ENCODE data around the gene ACE. TPM values are rescaled to one million over a fixed set of nuclear protein-coding genes. Genes with fewer than 3 reads are reported as not detected.

The ACE gene
- total RNA-seq, 1 donor: 1.7 TPM

DNA sequence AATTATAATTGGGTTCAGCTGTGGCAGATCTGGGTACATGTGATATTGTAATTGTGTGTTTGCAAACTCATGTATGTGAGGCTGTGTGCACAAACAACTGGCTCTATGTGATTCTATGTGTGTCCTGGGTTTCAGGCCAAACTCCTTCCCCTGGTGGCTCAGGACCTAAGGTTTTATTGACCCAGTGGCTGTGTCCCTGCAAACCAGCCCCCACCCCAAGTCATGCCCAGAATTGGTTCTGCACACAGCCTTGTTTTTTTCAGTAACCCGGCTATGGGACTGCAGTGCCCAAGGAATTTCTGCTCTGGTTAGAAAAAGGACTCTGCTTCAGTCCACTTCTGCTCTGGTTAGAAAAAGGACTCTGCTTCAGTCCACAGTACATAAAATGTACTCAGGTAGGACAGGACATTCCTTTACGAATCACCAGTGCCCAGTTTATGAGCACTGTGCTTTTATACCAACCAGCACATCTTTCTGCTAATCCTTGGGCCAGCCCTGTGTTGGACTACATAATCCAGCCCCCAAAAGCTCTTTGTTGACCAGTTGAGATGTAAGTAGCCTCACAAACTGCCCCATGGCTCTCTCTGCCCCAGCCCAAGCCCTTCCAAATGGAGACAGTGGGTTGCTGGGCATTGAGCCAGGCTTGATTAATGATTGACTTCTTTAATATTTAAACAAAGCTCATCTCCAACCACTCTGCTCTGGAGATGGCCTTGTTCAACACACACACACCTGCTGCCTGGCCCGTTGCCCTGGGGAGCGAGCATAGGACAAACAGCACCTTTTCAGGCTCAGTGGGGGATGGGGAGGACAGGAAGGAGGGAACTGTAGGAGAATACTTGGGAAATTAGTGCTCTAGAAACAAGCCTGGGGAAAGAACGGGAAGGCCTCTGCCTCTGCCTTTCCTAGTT, 43.4 kb downstream of the ACE start:
- DNase-seq (ENCODE audit: low read depth): no peak
- no peak overlapping the region for H3K4me3 ChIP-seq (ENCODE audit: low read depth, low read length)
- no peak for TF ChIP-seq CTCF (IDR thresholded peaks at IDR 0.05; ENCODE audit: insufficient read depth, low read depth, low read length)

DNA sequence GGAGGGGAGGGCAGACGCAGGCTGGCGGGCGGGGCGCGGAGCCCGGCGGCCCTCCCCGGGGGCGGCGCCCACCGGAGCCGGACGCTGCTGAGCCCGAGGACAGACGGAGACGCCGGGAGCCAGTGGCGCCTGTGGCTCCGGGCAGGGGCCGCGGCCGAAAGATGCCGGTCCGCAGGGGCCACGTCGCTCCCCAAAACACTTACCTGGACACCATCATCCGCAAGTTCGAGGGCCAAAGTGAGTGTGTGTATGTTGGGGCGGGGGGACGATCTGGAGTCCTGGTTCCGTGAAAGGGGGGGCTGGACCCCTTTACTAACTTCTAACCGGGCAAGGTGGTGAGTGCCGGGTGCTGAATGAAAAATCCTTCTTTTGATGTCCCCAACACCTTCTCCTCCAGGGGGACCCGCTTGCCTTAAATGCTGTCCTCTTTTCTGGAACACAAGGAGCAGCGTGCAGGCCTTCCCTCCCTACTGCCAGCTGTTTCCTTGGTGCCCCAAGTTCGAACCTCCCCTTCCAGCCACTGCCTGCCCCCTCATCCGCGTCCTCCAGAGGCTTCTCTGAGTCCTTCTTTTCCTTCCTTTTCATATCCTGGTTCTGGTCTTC, 46.5 kb downstream of the ACE start, which contains the start of gene KCNH6:
TSS of gene KCNH6 (plus strand) at position 106 of the 603 bp plus-strand sequence. CDS start at position 162, 56 bp downstream.
- DNase-seq (ENCODE audit: low read depth): no peak
- H3K4me3 ChIP-seq (ENCODE audit: low read depth, low read length): peak within 1 kb of the TSS; percentile 15
- no peak for TF ChIP-seq CTCF (IDR thresholded peaks at IDR 0.05; ENCODE audit: insufficient read depth, low read depth, low read length)

GRCh38 chr17:63524051-63524450, 47.2 kb downstream of the ACE start:
- H3K4me3 ChIP-seq (ENCODE audit: low read depth, low read length): no peak overlapping the region
- DNase-seq (ENCODE audit: low read depth): no peak
- TF ChIP-seq CTCF (IDR thresholded peaks at IDR 0.05; ENCODE audit: insufficient read depth, low read depth, low read length): no peak

DNA sequence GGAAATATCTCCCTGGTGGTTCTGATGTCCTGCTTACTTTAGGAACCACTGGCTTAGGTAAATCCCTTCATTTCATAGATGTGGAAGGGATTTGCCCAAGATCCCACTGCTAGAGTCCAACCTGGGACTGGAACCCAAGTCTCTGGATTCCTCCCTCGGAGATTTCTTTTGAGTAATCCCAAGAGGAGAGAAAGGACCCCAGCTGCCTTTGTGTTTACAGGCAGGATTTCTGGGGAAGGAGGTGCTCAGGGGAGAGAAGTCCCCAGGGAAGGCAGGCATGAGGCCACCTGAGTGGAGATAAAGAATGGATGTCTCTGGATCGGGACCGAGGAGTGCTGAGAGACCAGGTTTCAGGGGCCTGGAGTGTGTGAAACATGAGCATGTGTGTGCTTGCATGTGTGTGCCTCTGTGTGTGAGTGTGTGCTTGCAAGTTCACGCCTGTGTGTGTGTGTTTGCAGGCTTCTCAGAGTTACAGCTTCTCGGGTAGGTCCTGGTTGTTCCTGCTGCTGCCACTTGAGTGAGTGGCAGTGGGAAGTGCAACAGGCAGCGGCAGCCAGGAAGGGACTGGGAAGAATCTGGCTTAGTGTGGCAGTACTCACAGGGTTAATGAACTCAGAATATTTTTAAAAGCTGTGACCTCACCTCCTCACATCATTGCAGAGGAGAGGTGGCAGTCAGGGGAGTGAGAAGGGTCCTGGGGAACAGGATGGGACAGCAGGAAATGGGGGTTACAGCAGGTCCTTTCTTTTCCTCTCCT, 48.5 kb downstream of the ACE start:
- no peak for TF ChIP-seq CTCF (IDR thresholded peaks at IDR 0.05; ENCODE audit: insufficient read depth, low read depth, low read length)
- DNase-seq (ENCODE audit: low read depth): no peak
- H3K4me3 ChIP-seq (ENCODE audit: low read depth, low read length): no peak overlapping the region

- DNase-seq (ENCODE audit: low read depth): no peak
- no peak for TF ChIP-seq CTCF (IDR thresholded peaks at IDR 0.05; ENCODE audit: insufficient read depth, low read depth, low read length)
- H3K4me3 ChIP-seq (ENCODE audit: low read depth, low read length): no peak overlapping the region
These were observed 50.0 kb downstream of the ACE start for GRCh38 chr17:63526861-63527260.

- no peak overlapping the region for H3K4me3 ChIP-seq (ENCODE audit: low read depth, low read length)
- no peak for DNase-seq (ENCODE audit: low read depth)
- no peak for TF ChIP-seq CTCF (IDR thresholded peaks at IDR 0.05; ENCODE audit: insufficient read depth, low read depth, low read length)
These were observed 51.3 kb downstream of the ACE start for GRCh38 chr17:63528183-63528582.
